ENCODE results near the gene TMEM132A.

Gene TMEM132A

GRCh38 chr11:60925868-60926267, 1.6 kb downstream of the TMEM132A start:
- TF ChIP-seq EZH2 (optimal IDR thresholded peaks at IDR 0.05; ENCODE audit: low read depth, low read length) (no peak), EZH2phosphoT487 (IDR thresholded peaks at IDR 0.05; ENCODE audit: low read length) (no peak), CTCF (IDR thresholded peaks at IDR 0.05; ENCODE audit: low read length) (no peak)
- Histone ChIP-seq H3K27ac (ENCODE audit: low read length) (no peak overlapping the region), H3K4me1 (ENCODE audit: low read length) (no peaks in the 10 kb centered on the region), H3K36me3 (replicated peaks; ENCODE audit: insufficient read depth, low read length) (no peaks in the 10 kb centered on the region; the same call in 1 of the 2 replicates), H2AFZ (ENCODE audit: low read length) (no peak overlapping the region), H3K79me2 (ENCODE audit: low read length) (no peaks in the 10 kb centered on the region; the same call in 1 of the 2 replicates), H3F3A (ENCODE audit: insufficient read depth, low read length) (peaks cover 13% of the 10 kb centered on the region; the same call in 1 of the 2 replicates), H3K4me3 (ENCODE audit: low read length) (no peak overlapping the region), H3K9ac (ENCODE audit: low read length) (no peak overlapping the region), H3K9me2 (replicated peaks; ENCODE audit: insufficient read depth, low read length) (no peaks in the 10 kb centered on the region), H3K27me3 (replicated peaks; ENCODE audit: insufficient read depth, low read length) (peaks cover 26% of the 10 kb centered on the region), H3K4me2 (ENCODE audit: low read depth, low read length) (no peak overlapping the region), H3K9me3 (replicated peaks; ENCODE audit: insufficient read depth, low read length) (no peaks in the 10 kb centered on the region), H4K20me1 (ENCODE audit: insufficient read depth, low read length) (peaks cover 7% of the 10 kb centered on the region; the same call in 1 of the 2 replicates)
- DNase-seq: no peak

- H3K9ac ChIP-seq (ENCODE audit: low read length): no peak overlapping the region
Observed at GRCh38 chr11:60926500-60926899, 2.2 kb downstream of the TMEM132A start.

GRCh38 chr11:60927061-60927592, 2.9 kb downstream of the TMEM132A start:
- Histone ChIP-seq H3K4me1 (ENCODE audit: low read length) (no peaks in the 10 kb centered on the region), H3K9ac (ENCODE audit: low read length) (no peak overlapping the region), H3K9me2 (replicated peaks; ENCODE audit: insufficient read depth, low read length) (no peaks in the 10 kb centered on the region), H3K27me3 (replicated peaks; ENCODE audit: insufficient read depth, low read length) (peaks cover 26% of the 10 kb centered on the region), H3K36me3 (replicated peaks; ENCODE audit: insufficient read depth, low read length) (no peaks in the 10 kb centered on the region), H3K4me3 (ENCODE audit: low read length) (no peak overlapping the region), H3K79me2 (ENCODE audit: low read length) (no peaks in the 10 kb centered on the region), H4K20me1 (ENCODE audit: insufficient read depth, low read length) (peaks cover 4% of the 10 kb centered on the region; the same call in 1 of the 2 replicates), H3K9me3 (replicated peaks; ENCODE audit: insufficient read depth, low read length) (no peaks in the 10 kb centered on the region), H2AFZ (ENCODE audit: low read length) (no peak overlapping the region), H3K27ac (ENCODE audit: low read length) (no peak overlapping the region), H3F3A (ENCODE audit: insufficient read depth, low read length) (peaks cover 13% of the 10 kb centered on the region; the same call in 1 of the 2 replicates), H3K4me2 (ENCODE audit: low read depth, low read length) (no peak overlapping the region)
- TF ChIP-seq EZH2 (optimal IDR thresholded peaks at IDR 0.05; ENCODE audit: low read depth, low read length): no peak
- no peak for TF ChIP-seq EZH2phosphoT487 (IDR thresholded peaks at IDR 0.05; ENCODE audit: low read length)
- TF ChIP-seq CTCF (IDR thresholded peaks at IDR 0.05; ENCODE audit: low read length): no peak
- no peak for DNase-seq

More at GRCh38 chr11:60926500-60926899, 2.2 kb downstream of the TMEM132A start:
- no peak for DNase-seq
- Histone ChIP-seq H3K4me1 (ENCODE audit: low read length) (no peaks in the 10 kb centered on the region), H3K4me3 (ENCODE audit: low read length) (no peak overlapping the region), H3K36me3 (replicated peaks; ENCODE audit: insufficient read depth, low read length) (no peaks in the 10 kb centered on the region; the same call in 1 of the 2 replicates), H2AFZ (ENCODE audit: low read length) (no peak overlapping the region), H3K79me2 (ENCODE audit: low read length) (no peaks in the 10 kb centered on the region; the same call in 1 of the 2 replicates), H3F3A (ENCODE audit: insufficient read depth, low read length) (peaks cover 13% of the 10 kb centered on the region; the same call in 1 of the 2 replicates), H3K9me2 (replicated peaks; ENCODE audit: insufficient read depth, low read length) (no peaks in the 10 kb centered on the region), H3K27ac (ENCODE audit: low read length) (no peak overlapping the region), H4K20me1 (ENCODE audit: insufficient read depth, low read length) (peaks cover 5% of the 10 kb centered on the region; the same call in 1 of the 2 replicates), H3K9me3 (replicated peaks; ENCODE audit: insufficient read depth, low read length) (no peaks in the 10 kb centered on the region), H3K4me2 (ENCODE audit: low read depth, low read length) (no peak overlapping the region), H3K27me3 (replicated peaks; ENCODE audit: insufficient read depth, low read length) (peaks cover 26% of the 10 kb centered on the region)
- TF ChIP-seq EZH2phosphoT487 (IDR thresholded peaks at IDR 0.05; ENCODE audit: low read length): no peak
- TF ChIP-seq CTCF (IDR thresholded peaks at IDR 0.05; ENCODE audit: low read length): no peak
- TF ChIP-seq EZH2 (optimal IDR thresholded peaks at IDR 0.05; ENCODE audit: low read depth, low read length): no peak
